Epidermal melanocyte (primary cell): ENCODE data around the gene MAST3.

Experiments
- DNase-seq: peaks from one replicate; pipeline ENCODE4 v3.0.0; 2011; ENCODE audit warnings: low spot score; ENCODE audit not compliant: insufficient read length

The MAST3 gene

GRCh38 chr19:18110609-18111232 lies 13.1 kb downstream of the MAST3 start:
- no peak for DNase-seq

DNA sequence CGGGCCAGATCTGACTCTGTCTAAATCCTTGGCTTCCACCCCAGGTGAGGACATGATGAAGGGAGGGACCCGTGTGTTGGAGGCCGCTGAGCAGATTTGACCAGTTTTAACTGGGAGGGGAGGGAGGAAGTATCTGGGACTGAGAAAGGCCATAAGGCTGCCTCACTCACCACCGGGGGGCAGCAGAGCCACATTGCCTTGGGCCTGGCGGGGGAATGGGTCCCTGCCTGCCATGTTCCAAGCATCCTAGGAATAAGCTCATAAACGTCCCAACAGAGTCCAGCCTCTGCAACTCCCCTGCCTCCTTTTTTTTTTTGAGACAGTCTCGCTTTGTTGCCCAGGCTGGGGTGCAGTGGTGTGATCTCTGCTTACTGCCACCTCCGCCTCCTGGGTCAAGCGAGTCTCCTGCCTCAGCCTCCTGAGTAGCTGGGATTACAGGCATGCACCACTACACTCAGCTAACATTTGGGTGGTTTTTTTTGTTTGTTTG lies 15.5 kb downstream of the MAST3 start:
- peak; percentile 83 for DNase-seq

DNA sequence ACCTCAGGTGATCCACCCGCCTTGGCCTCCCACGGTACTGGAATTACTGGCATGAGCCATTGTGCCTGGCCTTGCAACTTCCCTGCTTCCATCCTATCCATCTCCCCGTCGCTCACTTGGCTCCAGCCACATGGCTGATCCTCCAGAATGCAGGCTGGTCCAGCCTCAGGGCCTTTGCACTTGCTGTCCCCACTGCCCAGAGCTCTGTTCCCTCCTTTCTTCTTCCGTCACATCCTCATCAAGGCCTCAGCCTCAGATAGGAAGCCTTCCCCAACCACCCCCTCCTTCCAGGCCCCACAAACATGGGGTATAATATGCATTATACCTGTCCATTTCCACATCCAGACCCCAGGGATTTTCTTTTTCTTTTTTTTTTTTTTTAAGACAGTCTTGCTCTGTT lies 16.2 kb downstream of the MAST3 start:
- DNase-seq = no peak

DNA sequence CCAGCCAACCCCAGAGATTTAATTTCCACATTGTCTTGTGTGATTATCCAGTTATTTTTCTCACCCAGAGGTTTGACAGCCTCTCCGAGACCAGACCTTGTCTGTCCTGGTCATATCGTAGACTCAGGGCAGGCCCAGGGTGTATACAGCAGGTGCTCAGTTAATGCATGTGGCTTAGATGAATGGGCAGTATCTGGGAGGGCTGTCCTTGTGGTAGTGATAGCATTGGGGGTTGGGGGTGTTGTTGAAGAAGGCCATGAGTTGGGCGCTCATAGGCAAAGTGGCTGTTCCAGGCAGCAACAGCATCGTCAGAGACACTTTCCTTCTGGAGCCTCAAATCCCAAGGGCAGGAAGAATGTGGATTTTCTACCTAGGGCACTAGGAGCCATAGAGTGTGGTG lies 16.9 kb downstream of the MAST3 start:
- DNase-seq = no peak

DNA sequence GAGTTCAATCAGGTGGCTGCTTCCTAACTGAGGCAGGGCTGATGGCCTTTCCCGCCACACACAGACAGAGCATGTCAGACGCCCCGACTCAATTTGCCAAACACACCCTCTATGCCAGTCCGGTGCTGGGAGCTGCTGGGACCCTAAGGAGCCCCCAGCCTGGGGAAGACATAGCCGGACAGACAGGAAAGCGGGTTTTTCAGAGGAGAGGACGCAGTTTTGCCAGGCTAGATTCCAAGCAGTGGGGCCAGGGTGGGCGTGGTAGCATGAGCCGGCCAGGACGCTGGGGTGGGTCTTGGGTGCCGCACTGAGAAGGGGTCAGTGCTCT lies 19.8 kb downstream of the MAST3 start:
- no peak for DNase-seq

DNA sequence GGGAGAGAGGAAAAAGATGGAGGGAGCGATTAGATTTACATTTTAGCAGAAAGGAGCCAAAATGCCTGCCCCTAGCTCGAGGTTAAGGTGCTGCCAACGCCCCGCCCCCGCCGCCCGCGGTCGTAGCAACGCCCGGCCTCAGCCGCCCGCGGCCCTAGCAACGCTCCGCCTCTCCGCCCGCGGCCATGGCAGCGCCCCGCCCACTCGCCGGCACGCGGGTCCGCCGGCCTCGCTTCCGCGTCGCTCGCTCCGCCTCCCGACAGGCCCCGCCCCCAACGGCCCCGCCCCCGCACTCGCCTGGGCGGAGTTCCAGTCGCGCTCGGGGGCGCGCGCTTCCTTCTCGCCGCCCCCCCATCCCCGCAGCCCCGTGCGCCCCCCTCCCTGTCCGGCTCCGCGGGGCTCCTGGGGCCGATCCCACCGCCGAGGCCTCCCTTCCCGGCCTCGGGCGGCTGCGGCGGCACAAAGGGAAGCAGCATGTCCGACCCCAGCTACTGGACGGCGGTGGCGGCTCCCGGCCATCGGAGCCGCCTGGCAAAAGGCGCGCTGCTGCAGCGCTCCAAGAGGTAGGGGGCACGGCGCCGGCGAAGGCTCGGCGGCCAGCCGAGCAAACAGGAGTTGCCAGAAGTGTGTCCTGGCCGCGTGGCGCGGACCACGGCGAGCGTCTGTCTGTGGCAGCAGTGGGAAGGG lies 20.3 kb downstream of the MAST3 start:
- DNase-seq = peak; percentile 86

DNA sequence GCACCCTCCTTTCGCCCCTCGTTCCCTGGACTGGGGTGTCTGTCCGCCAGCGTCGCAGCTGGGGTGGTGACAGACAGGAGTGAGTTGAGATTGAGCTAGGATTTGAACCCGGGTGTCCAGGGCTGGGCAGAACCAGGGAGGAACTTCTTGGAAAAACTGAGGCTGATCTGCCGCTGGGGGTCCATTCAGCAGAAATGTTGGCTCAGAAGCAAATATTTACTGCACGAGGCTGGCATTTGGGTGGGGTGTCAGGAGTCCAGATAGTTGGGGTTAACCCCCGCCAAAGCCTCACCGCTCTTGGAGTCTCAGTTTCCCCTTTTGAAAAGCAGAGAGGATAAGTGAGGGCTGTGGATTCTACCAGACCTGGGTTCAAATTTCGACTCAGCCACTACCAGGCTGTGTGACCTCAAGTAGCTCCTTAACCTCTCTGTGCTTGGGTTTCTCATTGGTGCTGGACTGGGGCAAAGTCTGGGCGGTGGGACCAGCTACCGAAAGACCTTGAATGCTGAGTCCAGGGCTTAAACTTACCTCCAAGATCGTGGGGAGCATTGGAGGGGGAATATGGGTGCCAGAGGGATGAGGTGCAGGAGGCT lies 20.9 kb downstream of the MAST3 start:
- no peak for DNase-seq

DNA sequence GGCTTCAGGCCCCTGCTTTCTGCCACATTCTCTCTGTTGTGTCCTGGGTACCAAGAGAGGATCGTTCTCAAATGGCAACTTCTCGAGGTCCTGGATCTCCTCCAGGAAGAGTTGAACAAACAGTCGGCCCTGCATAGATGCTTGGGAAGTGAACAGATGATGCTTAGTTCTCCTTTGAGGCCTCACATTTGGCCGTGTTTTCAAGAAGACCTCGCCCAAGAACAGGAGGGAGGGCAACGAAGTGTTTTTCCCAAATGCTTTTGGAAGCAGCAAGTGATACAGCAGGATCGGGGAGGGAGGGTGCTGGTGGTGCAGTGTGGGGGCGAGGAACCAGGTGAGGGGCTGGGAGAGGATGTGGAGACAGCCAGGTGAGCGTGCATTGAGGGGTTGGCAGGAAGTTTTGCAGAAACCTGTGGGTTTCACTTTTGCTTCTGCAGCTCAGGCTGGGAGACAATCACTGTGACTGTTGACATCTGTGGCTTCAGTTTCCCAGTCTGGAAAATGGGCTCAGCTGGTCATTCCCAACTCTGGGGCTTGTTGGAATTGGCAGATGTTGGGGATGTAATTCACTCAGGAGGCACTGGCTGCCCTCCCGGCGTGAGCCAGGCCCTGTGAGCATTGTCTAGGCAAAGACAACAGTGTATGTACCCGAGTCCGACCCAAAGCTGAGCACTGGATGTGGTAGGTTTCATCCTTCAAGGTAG lies 21.6 kb downstream of the MAST3 start:
- no peak for DNase-seq

- DNase-seq = no peak
These were observed 22.1 kb downstream of the MAST3 start for GRCh38 chr19:18119717-18120105.

DNA sequence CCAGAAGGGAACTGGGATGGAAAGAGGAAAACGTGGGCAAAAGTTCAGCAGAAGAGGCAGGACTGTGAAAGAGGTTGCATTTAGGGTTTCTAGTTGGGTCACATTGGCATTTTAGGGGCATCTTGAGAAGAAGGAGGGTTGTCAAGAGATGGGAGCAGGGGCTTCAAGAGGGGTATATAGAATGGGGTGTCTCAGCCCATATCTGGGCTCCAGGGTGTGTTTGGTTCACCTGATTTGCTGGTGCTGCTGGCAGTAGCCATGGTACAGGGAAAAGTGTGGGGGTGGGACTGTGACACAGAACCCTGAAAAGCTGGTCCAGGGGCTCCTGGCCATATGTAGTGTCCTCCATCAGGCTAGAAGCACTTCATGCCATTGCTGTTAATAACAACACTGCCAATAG lies 22.5 kb downstream of the MAST3 start:
- no peak for DNase-seq

- DNase-seq = no peak
These were observed 23.6 kb downstream of the MAST3 start for GRCh38 chr19:18121166-18121565.

DNA sequence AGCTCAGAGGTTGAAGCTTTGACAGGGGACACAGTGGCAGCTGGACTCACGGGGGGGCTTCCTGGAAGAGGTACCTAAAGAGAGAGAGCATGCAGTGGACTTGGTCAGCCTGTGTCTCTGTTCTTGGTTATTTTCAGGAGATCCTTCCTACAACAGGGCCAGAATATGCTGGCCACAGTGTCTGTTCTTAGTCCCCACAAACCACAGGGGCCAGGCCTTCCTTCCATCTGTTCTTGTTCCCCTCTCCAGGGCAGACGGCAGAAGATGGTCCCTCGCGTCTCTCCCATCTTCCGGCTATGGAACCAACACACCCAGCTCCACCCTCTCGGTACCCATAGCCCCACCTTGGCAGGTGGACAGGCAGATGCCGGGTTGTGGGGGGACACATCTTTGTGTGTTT lies 24.8 kb downstream of the MAST3 start:
- DNase-seq = no peak

GRCh38 chr19:18122860-18123795 lies 25.6 kb downstream of the MAST3 start:
- DNase-seq = no peak

DNA sequence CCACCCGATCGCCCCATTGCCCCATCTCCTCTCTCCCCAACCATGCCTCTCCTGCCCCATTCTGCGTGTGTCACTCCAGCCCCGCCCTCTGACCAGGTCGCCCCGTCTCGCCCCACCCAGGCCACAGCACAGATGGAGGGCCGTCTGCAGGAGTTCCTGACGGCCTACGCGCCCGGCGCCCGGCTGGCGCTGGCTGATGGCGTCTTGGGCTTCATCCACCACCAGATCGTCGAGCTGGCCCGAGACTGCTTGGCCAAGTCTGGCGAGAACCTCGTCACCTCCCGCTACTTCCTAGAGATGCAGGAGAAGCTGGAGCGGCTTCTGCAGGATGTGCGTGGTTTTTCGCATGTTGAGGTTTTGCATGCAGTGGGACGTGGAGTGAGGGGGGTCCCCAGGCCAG lies 26.2 kb downstream of the MAST3 start:
- DNase-seq = no peak

DNA sequence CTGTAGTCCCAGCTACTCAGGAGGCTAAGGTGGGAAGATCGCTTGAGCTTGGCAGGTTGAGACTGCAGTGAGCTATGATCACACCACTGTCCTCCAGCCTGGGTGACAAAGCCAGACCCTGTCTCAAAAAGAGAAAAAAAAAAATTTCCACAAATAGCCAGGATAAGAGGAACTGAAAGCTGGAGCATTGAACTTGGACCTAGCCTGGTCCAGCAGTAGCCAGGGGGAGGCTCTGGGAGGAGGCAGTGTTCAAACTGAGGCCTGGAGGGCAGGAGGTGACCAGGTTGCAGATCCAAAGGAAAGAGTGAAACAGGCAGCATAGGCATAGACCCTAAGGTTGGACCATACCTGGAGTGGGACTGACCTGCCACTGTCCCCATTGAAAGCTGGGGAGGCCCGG lies 28.5 kb downstream of the MAST3 start:
- no peak for DNase-seq

- no peak for DNase-seq
These were observed 30.5 kb downstream of the MAST3 start for GRCh38 chr19:18128044-18128443.

- no peak for DNase-seq
These were observed 31.2 kb downstream of the MAST3 start for GRCh38 chr19:18128805-18129204.

DNA sequence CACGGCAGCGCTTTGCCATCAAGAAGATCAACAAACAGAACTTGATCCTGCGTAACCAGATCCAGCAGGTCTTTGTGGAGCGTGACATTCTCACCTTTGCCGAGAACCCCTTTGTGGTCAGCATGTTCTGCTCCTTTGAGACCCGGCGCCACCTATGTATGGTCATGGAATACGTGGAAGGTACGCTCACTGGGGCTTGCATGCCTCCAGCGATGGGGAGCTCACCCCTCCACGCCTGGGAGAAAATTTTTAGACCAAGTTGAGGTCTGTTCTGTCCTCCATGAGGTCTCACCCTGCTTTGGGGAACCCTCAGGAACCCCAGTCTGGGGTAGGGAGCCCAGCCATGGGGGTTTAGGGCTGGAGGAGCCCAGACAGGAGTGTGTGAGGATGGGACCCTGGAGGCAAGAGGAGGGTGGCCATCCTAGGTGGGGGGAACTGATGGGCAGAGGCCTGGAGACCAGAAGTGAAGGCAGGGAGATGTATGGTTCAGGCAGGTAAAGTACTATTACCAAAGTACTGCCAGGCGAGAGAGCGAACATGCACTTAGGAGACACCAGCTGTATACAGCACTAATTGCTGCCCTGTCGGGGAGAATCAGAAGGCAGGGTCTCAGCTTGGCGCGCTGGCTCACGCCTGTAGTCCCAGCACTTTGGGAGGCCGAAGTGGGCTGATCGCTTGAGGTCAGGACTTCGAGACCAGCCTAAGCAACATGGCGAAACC lies 33.1 kb downstream of the MAST3 start:
- DNase-seq = no peak

DNA sequence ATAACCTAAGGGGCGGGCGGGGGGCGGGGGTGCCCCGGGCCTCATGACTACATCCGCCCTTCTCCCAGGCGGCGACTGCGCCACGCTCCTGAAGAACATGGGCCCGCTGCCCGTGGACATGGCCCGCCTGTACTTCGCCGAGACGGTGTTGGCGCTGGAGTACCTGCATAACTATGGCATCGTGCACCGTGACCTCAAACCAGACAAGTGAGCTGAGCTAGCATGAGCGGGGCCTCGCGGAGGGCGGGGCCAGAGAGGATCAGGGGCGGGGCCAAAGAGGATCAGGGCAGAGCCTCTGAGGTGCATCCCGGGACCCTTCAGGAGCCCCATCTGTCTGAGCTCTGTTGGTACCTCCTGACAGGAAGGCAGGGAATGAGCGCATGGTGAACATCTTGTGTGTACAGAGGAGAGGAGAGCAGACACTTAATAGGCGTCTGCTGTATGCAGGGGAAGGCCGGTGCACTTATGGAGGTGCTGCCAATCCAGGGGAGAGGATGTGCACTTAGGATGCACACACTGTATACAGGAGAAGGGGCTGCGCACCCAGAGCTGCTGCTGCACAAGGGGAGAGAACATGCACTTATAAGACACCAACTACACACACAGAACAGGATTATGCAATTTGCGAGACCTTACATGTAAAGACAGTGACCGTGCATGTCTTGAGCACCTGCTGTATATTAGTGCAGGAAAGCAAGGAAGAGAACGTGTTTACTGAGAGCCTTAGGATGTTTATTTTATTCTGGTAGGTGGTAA lies 34.4 kb downstream of the MAST3 start:
- DNase-seq = no peak
